HCT116 (cell line): ENCODE measurements around the gene SCGB1A1. TPM values are rescaled to one million over a fixed set of nuclear protein-coding genes. Genes with fewer than 3 reads are reported as not detected.

Experiments used
- ATAC-seq: fragments of 200-7000 bp; cut with Tn5 transposase; 2 replicates; pipeline ENCODE4 v1.9.1; 2020; ENCODE audit warnings: mild to moderate bottlenecking, moderate library complexity
- BruUV-seq: library from RNA; stranded (reverse); fragments of 400-500 nt; replicated peaks from 2 replicates; lab custom pipeline; 2021; lab: Mats Ljungman, UMichigan
- CTCF ChIA-PET: fragments of 300-600 bp; sonication (Branson Sonifier 250); formaldehyde crosslinking; loops from one replicate; lab custom pipeline; 2021; ENCODE audit warnings: antibody characterized with exemption; lab: Charles Lee
- POLR2A ChIA-PET: fragments of 300-600, 350-600 bp; sonication (Branson Sonifier 250); formaldehyde crosslinking; loops from one replicate; lab custom pipeline; 2021; ENCODE audit warnings: antibody characterized with exemption; lab: Charles Lee
- RAD21 ChIA-PET, 2 experiments: fragments of 300-600 bp; sonication (Branson Sonifier 250); formaldehyde crosslinking; loops; one replicate each; lab custom pipeline; 2023; ENCODE audit warnings: low total read pairs in 2 of 2; ENCODE audit not compliant: uncharacterized antibody in 2 of 2, unreplicated experiment in 2 of 2, low non-redundant PET in 1 of 2; lab: Charles Lee
- DNase-seq: peaks from one replicate; pipeline ENCODE4 v3.0.0-alpha.2; 2010; ENCODE audit warnings: low read depth, low spot score
- H2AFZ ChIP-seq: fragments of 200-600 bp; shearing (Covaris generic), sonication (generic); 2 replicates; pipeline ENCODE4 v1.6.1; 2017; ENCODE audit warnings: low read depth, mixed run types, mixed read lengths, antibody characterized with exemption, low read length; ENCODE audit not compliant: poor library complexity, severe bottlenecking
- H3K27ac ChIP-seq: 2 replicates; pipeline ENCODE4 v1.5.1; 2012; ENCODE audit warnings: low read depth, low read length
- H3K27me3 ChIP-seq: fragments of 200-600 bp; sonication (generic); 2 replicates; pipeline ENCODE4 v1.6.1; 2016; ENCODE audit warnings: mixed run types, low read length, mixed read lengths; ENCODE audit not compliant: insufficient read depth
- H3K36me3 ChIP-seq, 2 experiments: fragments of 200-500 bp in 1 of 2; fragments of 200-600 bp in 1 of 2; sonication (Bioruptor generic) in 1 of 2; sonication (generic) in 1 of 2; 2 replicates each; pipeline versions ENCODE4 v1.5.1 to v1.6.1; 2014 to 2016; ENCODE audit warnings: low read length in 2 of 2, inconsistent platforms in 1 of 2, mixed read lengths in 1 of 2, mixed run types in 1 of 2; ENCODE audit not compliant: insufficient read depth in 2 of 2, control insufficient read depth in 1 of 2
- H3K4me1 ChIP-seq, 2 experiments: fragments of 200-600 bp in 1 of 2; sonication (generic) in 1 of 2; 2 replicates each; pipeline versions ENCODE4 v1.5.1 to v1.6.1; 2012 to 2017; ENCODE audit warnings: low read length in 2 of 2, inconsistent platforms in 1 of 2, mild to moderate bottlenecking in 1 of 2, mixed read lengths in 1 of 2, mixed run types in 1 of 2, moderate library complexity in 1 of 2; ENCODE audit not compliant: insufficient read depth in 2 of 2, control insufficient read depth in 1 of 2
- H3K4me2 ChIP-seq: fragments of 200-600 bp; sonication (generic); 2 replicates; pipeline ENCODE4 v1.6.1; 2017; ENCODE audit warnings: mixed run types, low read length, mixed read lengths
- H3K4me3 ChIP-seq, 2 experiments: fragments of 200-600 bp in 1 of 2; sonication (generic) in 1 of 2; replicated peaks in 1 of 2; 2 replicates each; pipeline ENCODE4 v1.5.1; 2011 to 2016; ENCODE audit warnings: low read length in 2 of 2, control low read depth in 1 of 2, low read depth in 1 of 2, mild to moderate bottlenecking in 1 of 2, mixed read lengths in 1 of 2, mixed run types in 1 of 2
- H3K79me2 ChIP-seq: fragments of 200-600 bp; sonication (generic); 2 replicates; pipeline ENCODE4 v1.6.1; 2017; ENCODE audit warnings: mild to moderate bottlenecking, mixed run types, low read length, moderate library complexity, mixed read lengths; ENCODE audit not compliant: insufficient read depth
- H3K9ac ChIP-seq: fragments of 200-600 bp; sonication (generic); 2 replicates; pipeline ENCODE4 v1.6.1; 2016; ENCODE audit warnings: low read length, mixed read lengths
- H3K9me2 ChIP-seq: fragments of 200-600 bp; sonication (generic), shearing (Covaris generic); 2 replicates; pipeline ENCODE4 v1.6.1; 2017; ENCODE audit warnings: mixed run types, mild to moderate bottlenecking, moderate library complexity; ENCODE audit not compliant: insufficient read depth
- H3K9me3 ChIP-seq, 2 experiments: fragments of 200-500 bp in 1 of 2; fragments of 200-600 bp in 1 of 2; sonication (Bioruptor generic) in 1 of 2; sonication (generic) in 1 of 2; 2 replicates each; pipeline ENCODE4 v1.6.1; 2014 to 2017; ENCODE audit warnings: low read length in 2 of 2, mixed read lengths in 2 of 2, inconsistent platforms in 1 of 2, low read depth in 1 of 2, mild to moderate bottlenecking in 1 of 2, mixed run types in 1 of 2, moderate library complexity in 1 of 2; ENCODE audit not compliant: control insufficient read depth in 1 of 2, insufficient read depth in 1 of 2
- H4K20me1 ChIP-seq: fragments of 200-600 bp; sonication (generic), shearing (Covaris generic); 2 replicates; pipeline ENCODE4 v1.6.1; 2017; ENCODE audit warnings: mixed run types, mild to moderate bottlenecking, moderate library complexity; ENCODE audit not compliant: insufficient read depth
- CBX3 ChIP-seq: IDR thresholded peaks from 2 replicates; pipeline ENCODE4 v1.6.1; 2012; ENCODE audit warnings: low read depth
- EGR1 ChIP-seq: IDR thresholded peaks from 2 replicates; pipeline ENCODE4 v1.6.1; 2012; ENCODE audit warnings: low read depth
- EZH2 ChIP-seq: fragments of 200-600 bp; sonication (generic); IDR thresholded peaks from 2 replicates; pipeline ENCODE4 v1.6.1; 2017; ENCODE audit warnings: antibody characterized with exemption, mixed run types
- FOSL1 ChIP-seq: IDR thresholded peaks from 2 replicates; pipeline ENCODE4 v1.6.1; 2012; ENCODE audit warnings: low read depth
- POLR2A ChIP-seq: IDR thresholded peaks from 2 replicates; pipeline ENCODE4 v1.7.0; 2011; ENCODE audit warnings: borderline replicate concordance; ENCODE audit not compliant: insufficient read depth, insufficient read length; ENCODE audit errors: extremely low read depth
- RAD21 ChIP-seq: IDR thresholded peaks from 2 replicates; pipeline ENCODE4 v1.6.1; 2012; ENCODE audit warnings: low read depth, mild to moderate bottlenecking
- SIN3A ChIP-seq: IDR thresholded peaks from 2 replicates; pipeline ENCODE4 v1.6.1; 2012; ENCODE audit warnings: low read depth
- TCF7L2 ChIP-seq: IDR thresholded peaks from 2 replicates; pipeline ENCODE4 v1.7.0; 2011; ENCODE audit warnings: borderline replicate concordance, inconsistent platforms; ENCODE audit not compliant: insufficient read depth, insufficient read length; ENCODE audit errors: extremely low read depth
- YY1 ChIP-seq: IDR thresholded peaks from 2 replicates; pipeline ENCODE4 v1.6.1; 2011; ENCODE audit warnings: low read length, low read depth, moderate library complexity, mild to moderate bottlenecking; ENCODE audit not compliant: insufficient replicate concordance; ENCODE audit errors: extremely low read depth
- ZFX ChIP-seq: fragments of 450-650 bp; IDR thresholded peaks from 2 replicates; pipeline ENCODE4 v1.6.1; 2017
- intact Hi-C: fragments of 100-400 bp; cut with micrococcal nuclease; formaldehyde crosslinking; loops from 2 replicates; pipeline ENCODE4 v1.10.0; 2022
- total RNA-seq: library from RNA; stranded (reverse); gene quantifications from one replicate; pipeline ENCODE4 v1.2.1, GENCODE V29; 2021; ENCODE audit not compliant: unreplicated experiment
- TF ChIP-seq, protein P1 (sequence below): IDR thresholded peaks from 2 replicates; pipeline ENCODE4 v1.6.1; 2012; ENCODE audit warnings: low read depth

The SCGB1A1 gene
- total RNA-seq, 1 experiment from 2014 or later: 2.0 TPM

DNA sequence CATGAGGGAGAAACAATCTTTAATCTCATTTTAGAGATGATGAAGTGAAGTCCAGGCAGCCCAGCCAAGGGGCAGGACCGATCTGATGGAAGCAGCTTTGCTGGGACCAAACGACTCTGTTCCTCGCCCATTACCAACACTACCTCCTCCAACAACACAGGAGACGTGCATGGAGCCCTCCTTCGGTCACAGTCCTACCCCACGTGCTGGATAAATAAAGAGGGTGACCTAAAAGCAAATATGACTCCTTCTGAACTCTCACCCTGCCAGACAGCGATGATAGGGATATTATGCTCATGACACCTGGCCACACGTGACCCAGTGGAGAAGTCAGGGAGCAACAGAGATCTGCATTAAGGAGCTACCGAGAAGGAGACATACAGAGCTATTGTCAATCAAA lies 26.0 kb downstream of the SCGB1A1 start:
- Histone ChIP-seq H3K27ac (no peak overlapping the region), H3K4me1 (peaks cover 9 to 15% of the 10 kb centered on the region in 2 experiments; a peak in 3 of 4 replicates), H3K4me3 (no peak overlapping the region), H3K9ac (no peak overlapping the region), H3K4me2 (no peak overlapping the region), H2AFZ (no peak overlapping the region), H4K20me1 (no peaks in the 10 kb centered on the region), H3K9me2 (no peaks in the 10 kb centered on the region), H3K79me2 (no peaks in the 10 kb centered on the region), H3K27me3 (peaks cover 5% of the 10 kb centered on the region; the same call in 1 of the 2 replicates), H3K9me3 (no peaks in the 10 kb centered on the region), H3K36me3 (no peaks in the 10 kb centered on the region)
- intact Hi-C loops: no loop called here
- ChIA-PET CTCF (no interaction called here), RAD21 (no interaction called here), POLR2A (no interaction called here)
- no TSS peak for BruUV-seq
- TF ChIP-seq EZH2: no peak
- TF ChIP-seq POLR2A: no peak
- TF ChIP-seq CBX3: no peak
- no peak for TF ChIP-seq EGR1
- TF ChIP-seq SIN3A: no peak
- no peak for TF ChIP-seq RAD21
- no peak for TF ChIP-seq FOSL1
- TF ChIP-seq, protein P1, sequence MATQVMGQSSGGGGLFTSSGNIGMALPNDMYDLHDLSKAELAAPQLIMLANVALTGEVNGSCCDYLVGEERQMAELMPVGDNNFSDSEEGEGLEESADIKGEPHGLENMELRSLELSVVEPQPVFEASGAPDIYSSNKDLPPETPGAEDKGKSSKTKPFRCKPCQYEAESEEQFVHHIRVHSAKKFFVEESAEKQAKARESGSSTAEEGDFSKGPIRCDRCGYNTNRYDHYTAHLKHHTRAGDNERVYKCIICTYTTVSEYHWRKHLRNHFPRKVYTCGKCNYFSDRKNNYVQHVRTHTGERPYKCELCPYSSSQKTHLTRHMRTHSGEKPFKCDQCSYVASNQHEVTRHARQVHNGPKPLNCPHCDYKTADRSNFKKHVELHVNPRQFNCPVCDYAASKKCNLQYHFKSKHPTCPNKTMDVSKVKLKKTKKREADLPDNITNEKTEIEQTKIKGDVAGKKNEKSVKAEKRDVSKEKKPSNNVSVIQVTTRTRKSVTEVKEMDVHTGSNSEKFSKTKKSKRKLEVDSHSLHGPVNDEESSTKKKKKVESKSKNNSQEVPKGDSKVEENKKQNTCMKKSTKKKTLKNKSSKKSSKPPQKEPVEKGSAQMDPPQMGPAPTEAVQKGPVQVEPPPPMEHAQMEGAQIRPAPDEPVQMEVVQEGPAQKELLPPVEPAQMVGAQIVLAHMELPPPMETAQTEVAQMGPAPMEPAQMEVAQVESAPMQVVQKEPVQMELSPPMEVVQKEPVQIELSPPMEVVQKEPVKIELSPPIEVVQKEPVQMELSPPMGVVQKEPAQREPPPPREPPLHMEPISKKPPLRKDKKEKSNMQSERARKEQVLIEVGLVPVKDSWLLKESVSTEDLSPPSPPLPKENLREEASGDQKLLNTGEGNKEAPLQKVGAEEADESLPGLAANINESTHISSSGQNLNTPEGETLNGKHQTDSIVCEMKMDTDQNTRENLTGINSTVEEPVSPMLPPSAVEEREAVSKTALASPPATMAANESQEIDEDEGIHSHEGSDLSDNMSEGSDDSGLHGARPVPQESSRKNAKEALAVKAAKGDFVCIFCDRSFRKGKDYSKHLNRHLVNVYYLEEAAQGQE: no peak
- no peak for TF ChIP-seq ZFX
- TF ChIP-seq TCF7L2: no peak
- no peak for TF ChIP-seq YY1
- DNase-seq (no peak), ATAC-seq (no peak)
